Fibroblast of mammary gland (primary cell): ENCODE data around the gene DCTD.
A peak's percentile ranks its signal among the peaks of the same experiment; 100 is the strongest.

Experiments
- DNase-seq: peaks from one replicate; pipeline ENCODE4 v3.0.0-alpha.2; 2010; ENCODE audit warnings: low read depth
- H3K4me3 ChIP-seq: 2 replicates; pipeline ENCODE4 v1.5.1; 2011; ENCODE audit warnings: low read depth, mild to moderate bottlenecking, low read length, moderate library complexity; ENCODE audit not compliant: control insufficient read depth
- TF ChIP-seq, protein P1 (sequence below): conservative IDR thresholded peaks from 2 replicates; pipeline ENCODE4 v1.5.1; 2011; ENCODE audit warnings: low read depth, low read length, inconsistent platforms; ENCODE audit not compliant: control insufficient read depth, insufficient read depth

The DCTD gene

DNA sequence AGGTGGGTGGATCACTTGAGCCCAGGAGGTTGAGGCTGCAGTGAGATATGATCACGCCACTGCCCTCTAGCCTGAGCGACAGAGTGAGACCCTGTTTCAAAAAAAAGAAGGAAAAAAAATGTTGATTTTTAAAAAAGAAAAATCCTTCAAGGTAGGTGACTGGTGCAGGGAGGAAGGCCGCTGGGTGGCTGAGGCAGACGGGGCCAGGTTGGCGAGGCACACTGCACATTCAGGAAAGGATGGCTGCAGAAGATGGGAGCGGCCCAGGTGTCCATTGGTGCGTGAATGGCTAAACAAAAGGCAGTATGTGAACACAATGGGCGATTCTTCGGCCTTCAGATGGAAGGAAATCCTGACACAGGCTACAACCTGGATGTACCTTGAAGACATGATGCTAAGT, 30.4 kb downstream of the DCTD start:
- no peak for DNase-seq
- no peak overlapping the region for H3K4me3 ChIP-seq
- TF ChIP-seq, protein P1, sequence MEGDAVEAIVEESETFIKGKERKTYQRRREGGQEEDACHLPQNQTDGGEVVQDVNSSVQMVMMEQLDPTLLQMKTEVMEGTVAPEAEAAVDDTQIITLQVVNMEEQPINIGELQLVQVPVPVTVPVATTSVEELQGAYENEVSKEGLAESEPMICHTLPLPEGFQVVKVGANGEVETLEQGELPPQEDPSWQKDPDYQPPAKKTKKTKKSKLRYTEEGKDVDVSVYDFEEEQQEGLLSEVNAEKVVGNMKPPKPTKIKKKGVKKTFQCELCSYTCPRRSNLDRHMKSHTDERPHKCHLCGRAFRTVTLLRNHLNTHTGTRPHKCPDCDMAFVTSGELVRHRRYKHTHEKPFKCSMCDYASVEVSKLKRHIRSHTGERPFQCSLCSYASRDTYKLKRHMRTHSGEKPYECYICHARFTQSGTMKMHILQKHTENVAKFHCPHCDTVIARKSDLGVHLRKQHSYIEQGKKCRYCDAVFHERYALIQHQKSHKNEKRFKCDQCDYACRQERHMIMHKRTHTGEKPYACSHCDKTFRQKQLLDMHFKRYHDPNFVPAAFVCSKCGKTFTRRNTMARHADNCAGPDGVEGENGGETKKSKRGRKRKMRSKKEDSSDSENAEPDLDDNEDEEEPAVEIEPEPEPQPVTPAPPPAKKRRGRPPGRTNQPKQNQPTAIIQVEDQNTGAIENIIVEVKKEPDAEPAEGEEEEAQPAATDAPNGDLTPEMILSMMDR, result no peak

DNA sequence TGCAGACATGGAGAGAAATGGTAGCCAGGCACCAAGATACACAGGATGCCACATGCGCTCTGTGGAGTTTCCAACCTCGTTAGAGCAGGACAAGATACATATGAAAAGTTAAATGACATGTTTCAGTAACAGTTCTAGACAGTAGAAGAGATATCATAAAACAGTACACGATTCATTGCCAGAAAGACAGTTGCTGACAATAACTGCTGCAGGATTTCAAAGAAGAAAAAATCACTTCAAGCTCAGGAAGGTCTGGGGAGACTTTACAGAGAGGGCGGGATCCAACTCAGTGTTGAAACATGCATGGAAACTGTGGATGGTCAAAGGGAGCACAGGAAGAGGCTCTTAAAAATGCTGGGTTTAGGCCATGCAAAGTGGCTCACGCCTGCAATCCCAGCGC, 31.0 kb downstream of the DCTD start:
- H3K4me3 ChIP-seq, result no peak overlapping the region
- TF ChIP-seq, protein P1, result no peak
- DNase-seq, result no peak

DNA sequence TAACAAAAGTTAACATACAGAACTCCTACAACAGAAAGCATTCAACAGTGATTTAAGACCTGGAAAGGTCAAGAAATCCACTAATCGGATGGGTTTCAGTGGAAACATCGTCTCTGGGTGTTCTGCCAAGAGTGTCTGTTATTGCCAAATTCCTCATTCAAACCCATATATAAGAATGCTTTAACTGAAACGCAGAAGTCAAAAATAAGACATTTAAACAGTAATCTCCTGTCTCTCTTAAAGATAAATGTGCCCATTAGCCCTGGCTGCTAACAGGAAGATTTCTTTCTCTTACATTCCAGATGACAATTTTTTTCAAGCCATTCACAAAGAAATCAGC, 31.5 kb downstream of the DCTD start:
- DNase-seq, result peak; percentile 38
- no peak overlapping the region for H3K4me3 ChIP-seq
- TF ChIP-seq, protein P1, result no peak

DNA sequence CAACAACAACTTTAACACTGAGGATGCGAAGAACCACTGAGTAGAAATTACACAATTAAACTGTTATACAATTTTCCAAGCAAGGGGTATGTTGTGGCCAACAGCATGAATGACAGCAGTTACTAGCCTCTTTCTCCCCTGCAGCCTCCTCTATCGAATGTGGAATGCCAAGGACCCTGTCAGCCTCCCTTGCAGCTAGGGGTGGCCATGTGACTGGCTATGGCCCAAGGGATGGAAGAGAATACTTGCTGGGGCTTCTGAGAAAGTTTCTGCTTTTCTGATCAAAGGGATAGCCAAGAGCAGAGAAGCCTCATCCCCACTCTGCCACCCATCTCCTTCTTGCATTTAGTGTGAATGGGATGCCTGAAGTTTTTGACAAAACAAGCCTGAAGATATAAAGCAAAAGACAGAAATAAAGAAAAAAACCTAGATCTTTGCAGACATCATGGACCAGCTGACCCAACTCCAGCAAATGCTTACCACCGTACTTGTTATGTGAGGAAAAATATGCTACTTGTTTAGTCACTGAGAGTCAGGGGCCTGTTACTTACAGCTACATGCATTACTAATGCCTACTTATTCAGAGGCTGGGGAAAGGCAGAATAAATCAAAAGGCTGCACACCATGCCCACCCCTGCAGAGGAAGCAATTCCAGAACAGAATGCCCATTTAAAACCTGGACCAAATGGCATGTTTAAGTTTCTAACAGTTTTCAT, 32.0 kb downstream of the DCTD start:
- TF ChIP-seq, protein P1, result no peak
- H3K4me3 ChIP-seq, result no peak overlapping the region
- DNase-seq, result no peak

DNA sequence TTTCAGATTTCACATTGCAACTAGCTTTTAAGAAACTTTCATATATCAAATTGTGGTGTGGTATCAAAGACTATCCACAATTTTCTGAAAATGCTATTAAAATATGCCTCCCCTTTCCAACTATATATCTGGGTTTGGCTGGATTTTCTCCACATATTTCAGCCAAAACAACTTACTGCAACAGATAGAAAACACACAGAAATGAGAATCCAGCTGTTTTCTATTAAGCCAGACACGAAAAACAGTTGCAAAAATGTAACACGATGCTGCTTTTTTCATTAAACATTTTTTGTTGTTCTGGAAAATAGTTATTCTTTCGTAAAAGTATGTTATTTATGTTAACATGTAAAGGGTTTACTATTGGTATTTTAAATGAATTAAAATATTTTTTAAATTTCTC, 33.1 kb downstream of the DCTD start:
- TF ChIP-seq, protein P1, result no peak
- no peak for DNase-seq
- no peak overlapping the region for H3K4me3 ChIP-seq

DNA sequence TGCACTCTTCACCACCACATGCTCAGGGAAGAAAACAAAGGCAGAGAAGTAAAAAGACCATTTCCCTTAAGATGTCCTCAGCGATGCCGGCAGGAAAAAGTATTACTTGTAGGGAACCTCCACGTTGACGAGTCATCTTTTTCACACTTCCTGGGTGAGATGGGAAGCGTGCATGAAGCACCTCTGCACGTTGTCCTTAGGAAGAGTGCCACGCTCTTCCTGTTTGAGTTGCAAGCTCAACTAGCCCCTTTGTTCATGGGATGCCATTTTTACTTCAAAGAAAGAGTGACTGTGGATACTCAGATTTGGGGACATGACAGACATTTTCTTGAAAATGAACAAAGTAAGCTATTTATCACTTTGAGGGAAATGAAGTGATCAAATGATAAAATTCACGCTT, 33.8 kb downstream of the DCTD start:
- no peak overlapping the region for H3K4me3 ChIP-seq
- TF ChIP-seq, protein P1, result no peak
- no peak for DNase-seq

DNA sequence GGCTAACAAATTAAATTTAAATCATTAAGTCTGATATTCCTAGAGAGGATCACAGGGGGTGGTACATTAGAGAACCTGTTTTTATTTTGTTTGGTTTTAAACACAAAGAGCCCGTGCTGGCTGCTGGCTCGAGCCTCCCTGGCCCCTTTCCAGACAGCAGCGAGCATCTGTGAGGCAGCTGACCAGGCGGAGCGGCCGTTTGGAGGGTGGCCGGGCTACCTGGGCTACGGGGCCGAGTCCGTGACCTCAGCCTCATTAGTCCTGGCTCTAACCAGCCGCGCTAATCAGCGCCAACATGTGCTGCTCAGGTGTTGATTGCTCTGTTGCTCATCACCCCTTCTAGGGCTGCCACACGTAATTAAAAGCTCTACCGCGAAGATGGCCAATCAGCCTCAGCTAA, 35.3 kb downstream of the DCTD start:
- TF ChIP-seq, protein P1, result no peak
- H3K4me3 ChIP-seq, result no peak overlapping the region
- DNase-seq, result no peak
